Osteocyte (in vitro differentiated cells): ENCODE results near the gene FCRL3. TPM values are rescaled to one million over a fixed set of nuclear protein-coding genes. Genes with fewer than 3 reads are reported as not detected.

Source experiments
- DNase-seq: peaks from one replicate; pipeline ENCODE4 v3.0.0; 2021; ENCODE audit warnings: mixed read lengths; ENCODE audit not compliant: unreplicated experiment; ENCODE audit errors: extremely low spot score
- H3K27ac Mint-ChIP-seq: one replicate; pipeline ENCODE4 v1.8.0; 2021; ENCODE audit warnings: mild to moderate bottlenecking, mixed read lengths; ENCODE audit not compliant: unreplicated experiment
- H3K27me3 Mint-ChIP-seq: one replicate; pipeline ENCODE4 v1.8.0; 2021; ENCODE audit warnings: mixed read lengths; ENCODE audit not compliant: unreplicated experiment
- H3K36me3 Mint-ChIP-seq: one replicate; pipeline ENCODE4 v1.8.0; 2021; ENCODE audit warnings: mixed read lengths; ENCODE audit not compliant: unreplicated experiment
- H3K4me1 Mint-ChIP-seq: one replicate; pipeline ENCODE4 v1.8.0; 2021; ENCODE audit warnings: mixed read lengths; ENCODE audit not compliant: unreplicated experiment
- H3K4me3 Mint-ChIP-seq: one replicate; pipeline ENCODE4 v1.8.0; 2021; ENCODE audit warnings: mild to moderate bottlenecking, moderate library complexity, mixed read lengths; ENCODE audit not compliant: unreplicated experiment
- H3K9me3 Mint-ChIP-seq: one replicate; pipeline ENCODE4 v1.8.0; 2021; ENCODE audit warnings: mixed read lengths; ENCODE audit not compliant: unreplicated experiment
- total RNA-seq: library from RNA; stranded (reverse); gene quantifications from 2 replicates; pipeline ENCODE4 v1.2.1, GENCODE V29; 2021
- TF ChIP-seq, protein P1 (sequence below): fragments of 200-600 bp; sonication (generic); IDR thresholded peaks from 2 replicates; pipeline ENCODE4 v1.5.0; 2021; ENCODE audit warnings: antibody characterized with exemption, mild to moderate bottlenecking, moderate library complexity

Gene FCRL3
- total RNA-seq, 1 donor from 2014 or later = not detected

DNA sequence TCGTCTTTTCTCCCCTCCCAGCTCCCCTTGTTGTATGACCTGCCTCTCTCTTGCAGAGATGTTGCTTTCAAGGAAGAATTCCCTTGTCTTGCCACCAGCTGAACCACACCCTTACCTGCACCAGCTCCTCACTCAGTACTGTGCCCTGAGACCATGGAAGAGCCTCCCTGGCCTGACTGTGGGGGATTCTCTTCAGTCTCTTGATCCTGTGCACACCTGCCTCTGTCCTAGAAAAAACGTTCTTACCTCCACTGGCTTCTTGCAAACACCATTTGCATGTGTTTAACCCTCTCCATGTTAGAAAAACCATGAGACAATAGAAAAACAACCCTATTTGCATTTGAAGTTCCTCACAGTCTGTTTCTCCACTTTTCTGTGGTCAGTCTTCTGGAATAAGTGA is 59.4 kb downstream of the FCRL3 start:
- Mint-ChIP-seq H3K4me1 (no peaks in the 10 kb centered on the region), H3K36me3 (no peaks in the 10 kb centered on the region), H3K27me3 (no peaks in the 10 kb centered on the region), H3K9me3 (no peaks in the 10 kb centered on the region), H3K27ac (no peak overlapping the region), H3K4me3 (no peak overlapping the region)
- TF ChIP-seq, protein P1, sequence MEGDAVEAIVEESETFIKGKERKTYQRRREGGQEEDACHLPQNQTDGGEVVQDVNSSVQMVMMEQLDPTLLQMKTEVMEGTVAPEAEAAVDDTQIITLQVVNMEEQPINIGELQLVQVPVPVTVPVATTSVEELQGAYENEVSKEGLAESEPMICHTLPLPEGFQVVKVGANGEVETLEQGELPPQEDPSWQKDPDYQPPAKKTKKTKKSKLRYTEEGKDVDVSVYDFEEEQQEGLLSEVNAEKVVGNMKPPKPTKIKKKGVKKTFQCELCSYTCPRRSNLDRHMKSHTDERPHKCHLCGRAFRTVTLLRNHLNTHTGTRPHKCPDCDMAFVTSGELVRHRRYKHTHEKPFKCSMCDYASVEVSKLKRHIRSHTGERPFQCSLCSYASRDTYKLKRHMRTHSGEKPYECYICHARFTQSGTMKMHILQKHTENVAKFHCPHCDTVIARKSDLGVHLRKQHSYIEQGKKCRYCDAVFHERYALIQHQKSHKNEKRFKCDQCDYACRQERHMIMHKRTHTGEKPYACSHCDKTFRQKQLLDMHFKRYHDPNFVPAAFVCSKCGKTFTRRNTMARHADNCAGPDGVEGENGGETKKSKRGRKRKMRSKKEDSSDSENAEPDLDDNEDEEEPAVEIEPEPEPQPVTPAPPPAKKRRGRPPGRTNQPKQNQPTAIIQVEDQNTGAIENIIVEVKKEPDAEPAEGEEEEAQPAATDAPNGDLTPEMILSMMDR = no peak
- DNase-seq = no peak

DNA sequence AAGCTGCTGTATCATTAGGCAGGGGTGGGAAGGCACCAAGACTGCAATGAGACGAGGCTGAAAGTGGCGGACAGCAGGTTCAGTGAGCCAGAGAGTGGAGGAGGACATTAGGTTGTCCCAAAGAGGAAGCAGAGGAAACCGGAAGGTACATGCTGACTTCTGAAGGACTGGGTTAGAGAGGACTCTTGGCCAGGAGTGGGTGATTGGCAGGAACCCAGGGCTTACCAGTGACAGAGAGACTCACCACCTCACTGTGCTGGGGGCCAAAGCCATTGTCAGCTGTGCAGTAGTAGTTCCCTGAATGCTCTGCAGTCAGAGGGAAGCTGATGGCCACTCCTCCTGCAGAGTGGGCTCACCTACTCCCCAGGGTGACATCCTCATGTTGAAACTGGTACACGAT is 60.8 kb downstream of the FCRL3 start:
- TF ChIP-seq, protein P1 = no peak
- Mint-ChIP-seq H3K27me3 (no peaks in the 10 kb centered on the region), H3K4me1 (no peaks in the 10 kb centered on the region), H3K9me3 (no peaks in the 10 kb centered on the region), H3K27ac (no peak overlapping the region), H3K36me3 (no peaks in the 10 kb centered on the region), H3K4me3 (no peak overlapping the region)
- no peak for DNase-seq

DNA sequence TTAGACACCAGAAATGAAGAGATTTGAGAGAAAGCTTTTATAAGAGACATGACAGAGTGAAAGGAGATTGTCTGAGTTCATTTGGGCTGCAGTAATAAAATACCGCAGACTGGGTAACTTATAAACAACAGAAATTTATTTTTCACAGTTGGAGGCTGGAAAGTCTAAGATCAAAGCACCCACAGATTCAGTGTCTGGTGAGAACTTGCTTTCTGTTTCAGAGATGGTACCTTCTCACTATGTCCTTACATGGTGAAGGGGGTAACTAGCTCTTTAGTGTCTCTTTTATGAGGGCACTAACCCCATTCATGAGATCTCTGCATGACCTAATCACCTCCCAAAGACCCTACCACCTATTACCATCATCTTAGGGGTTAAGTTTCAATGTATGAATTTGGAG is 71.8 kb downstream of the FCRL3 start:
- no peak overlapping the region for H3K27ac Mint-ChIP-seq
- H3K4me1 Mint-ChIP-seq = no peaks in the 10 kb centered on the region
- no peak overlapping the region for H3K4me3 Mint-ChIP-seq
- no peaks in the 10 kb centered on the region for H3K36me3 Mint-ChIP-seq
- no peaks in the 10 kb centered on the region for H3K9me3 Mint-ChIP-seq
- TF ChIP-seq, protein P1 = no peak
- H3K27me3 Mint-ChIP-seq = peaks cover 2% of the 10 kb centered on the region
- DNase-seq = no peak

Other genes starting within 250 kb of the FCRL3 start
- not detected in 2 replicates for gene FCRL5, start 148.3 kb downstream of the FCRL3 start, total RNA-seq
- gene FCRL4, start 102.7 kb downstream of the FCRL3 start, total RNA-seq = not detected in 2 replicates
- not detected in 2 replicates for gene FCRL2, start 76.4 kb upstream of the FCRL3 start, total RNA-seq
- gene FCRL1, start 119.4 kb upstream of the FCRL3 start, total RNA-seq = not detected in 2 replicates
- gene CD5L, start 141.0 kb upstream of the FCRL3 start, total RNA-seq = not detected in 2 replicates